GM12878 (cell line): ENCODE measurements around the gene PLXNB2.

Source experiments
- BMI1 ChIP-seq: fragments of 450-650 bp; IDR thresholded peaks from 2 replicates; pipeline ENCODE4 v1.6.1; 2016; ENCODE audit warnings: mild to moderate bottlenecking, moderate library complexity, borderline replicate concordance
- EP300 ChIP-seq, 2 experiments: fragments of 150-350 bp in 1 of 2; IDR thresholded peaks; 2 replicates each; pipeline ENCODE4 v1.6.1; 2011 to 2012; ENCODE audit warnings: low read depth in 2 of 2, low read length in 2 of 2, borderline replicate concordance in 1 of 2, improper control_type of control experiment in 1 of 2, inconsistent platforms in 1 of 2; ENCODE audit not compliant: control insufficient read depth in 1 of 2
- ZNF274 ChIP-seq: IDR thresholded peaks from one replicate; pipeline ENCODE4 v1.8.0; 2011; ENCODE audit not compliant: insufficient read length, insufficient read depth

- no peak for TF ChIP-seq EP300 (IDR thresholded peaks at IDR 0.05; ENCODE audit: borderline replicate concordance in 1 of 2, control insufficient read depth in 1 of 2, low read depth in 2 of 2, low read length in 2 of 2)
- no peak for TF ChIP-seq BMI1
- no peak for TF ChIP-seq ZNF274
Observed at GRCh38 chr22:50326956-50327710, 19.7 kb upstream of the PLXNB2 start, which contains the start of gene DENND6B.
